ENCODE data around the gene PNMA1.
"Not testable (repeated sequence)": the region's sequence is repeated elsewhere in the genome, so short reads cannot be mapped to it uniquely, and the experiment has no call there.

The PNMA1 gene

DNA sequence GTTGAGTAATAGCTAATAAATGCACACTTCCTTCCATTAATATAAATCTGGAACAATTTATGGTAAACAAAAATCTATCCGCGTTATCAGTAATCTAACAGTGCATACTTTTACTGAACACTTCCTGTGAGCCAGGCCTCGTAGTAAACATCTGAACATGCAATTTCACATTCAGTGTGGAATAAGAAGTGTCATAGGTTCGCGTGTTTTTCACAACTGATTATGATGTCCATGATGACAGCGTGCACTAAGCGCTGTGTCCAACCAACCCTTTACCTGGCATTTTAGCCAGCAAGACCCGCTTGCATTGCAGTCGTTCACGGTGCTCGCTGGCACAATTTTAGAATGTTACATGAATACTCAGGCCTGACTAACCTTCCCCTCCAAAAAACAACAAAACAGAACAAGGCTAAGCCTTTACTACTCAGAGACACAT lies 2.1 kb downstream of the PNMA1 start:
- Histone ChIP-seq H3K18ac (ENCODE audit: low read length) (no peak overlapping the region), H3K9ac (ENCODE audit: low read length) (peak overlapping the region; percentile 72), H3K4me3 (ENCODE audit: low read length) (no peak overlapping the region), H2AK5ac (ENCODE audit: low read length) (no peak overlapping the region), H2BK120ac (ENCODE audit: low read depth, low read length) (no peak overlapping the region), H2BK5ac (ENCODE audit: low read length) (no peak overlapping the region), H3K27me3 (ENCODE audit: insufficient read depth, low read length, poor library complexity) (no peaks in the 10 kb centered on the region), H3K4me2 (ENCODE audit: low read length) (peak overlapping the region; percentile 68), H3K36me3 (ENCODE audit: control insufficient read depth, insufficient read depth, low read length) (no peaks in the 10 kb centered on the region), H3K79me2 (ENCODE audit: control insufficient read depth, insufficient read depth, low read length) (peaks cover 15% of the 10 kb centered on the region), H3K56ac (ENCODE audit: low read length) (peak overlapping the region; percentile 68), H3K79me1 (ENCODE audit: low read length) (peaks cover 11% of the 10 kb centered on the region), H3K27ac (ENCODE audit: low read depth, low read length) (no peak overlapping the region), H3K23ac (ENCODE audit: low read length) (no peak overlapping the region), H2BK15ac (replicated peaks; ENCODE audit: low read depth) (no peak overlapping the region), H3K4me1 (ENCODE audit: control insufficient read depth, low read depth, low read length) (peaks cover 4% of the 10 kb centered on the region), H4K5ac (ENCODE audit: low read length) (no peak overlapping the region), H3K4ac (ENCODE audit: low read depth, low read length) (no peak overlapping the region), H4K8ac (ENCODE audit: low read depth, low read length) (no peak overlapping the region)
- WGBS (ENCODE audit: extremely low coverage, insufficient coverage, low lambda C conversion rate), result no CpG with 5 or more reads among the region's 11 CpGs
- no peak for DNase-seq

DNA sequence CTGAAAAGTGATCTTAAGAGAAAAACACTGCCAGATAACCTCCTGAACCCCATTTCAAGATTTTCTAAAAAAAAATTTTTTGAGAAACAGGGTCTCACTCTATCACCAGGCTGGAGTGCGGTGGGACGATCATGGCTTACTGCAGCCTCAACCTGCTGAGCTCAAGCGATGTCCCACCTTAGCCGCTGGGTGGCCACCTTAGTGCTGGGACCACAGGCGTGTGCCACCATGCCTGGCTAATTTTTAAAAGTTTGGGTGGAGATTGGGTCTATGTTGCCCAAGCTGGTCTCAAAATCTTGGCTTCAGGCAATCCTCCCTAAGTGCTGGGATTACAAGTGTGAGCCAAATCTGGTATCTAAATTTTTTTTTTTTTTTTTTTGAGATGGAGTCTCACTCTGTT lies 3.4 kb downstream of the PNMA1 start:
- no peak overlapping the region for H3K23ac ChIP-seq (ENCODE audit: low read length)
- no peak overlapping the region for H3K56ac ChIP-seq (ENCODE audit: low read length)
- no peak overlapping the region for H3K4me2 ChIP-seq (ENCODE audit: low read length)
- no peak overlapping the region for H2BK15ac ChIP-seq (replicated peaks; ENCODE audit: low read depth)
- no peak overlapping the region for H3K9ac ChIP-seq (ENCODE audit: low read length)
- peaks cover 4% of the 10 kb centered on the region for H3K4me1 ChIP-seq (ENCODE audit: control insufficient read depth, low read depth, low read length)
- H3K36me3 ChIP-seq (ENCODE audit: control insufficient read depth, insufficient read depth, low read length), result no peaks in the 10 kb centered on the region
- no peak overlapping the region for H2AK5ac ChIP-seq (ENCODE audit: low read length)
- H3K79me2 ChIP-seq (ENCODE audit: control insufficient read depth, insufficient read depth, low read length), result peaks cover 15% of the 10 kb centered on the region
- H4K8ac ChIP-seq (ENCODE audit: low read depth, low read length), result no peak overlapping the region
- H3K79me1 ChIP-seq (ENCODE audit: low read length), result peaks cover 11% of the 10 kb centered on the region
- no CpG with 5 or more reads among the region's 5 CpGs for WGBS (ENCODE audit: extremely low coverage, insufficient coverage, low lambda C conversion rate)
- no peak overlapping the region for H3K4ac ChIP-seq (ENCODE audit: low read depth, low read length)
- H2BK5ac ChIP-seq (ENCODE audit: low read length), result no peak overlapping the region
- H3K27me3 ChIP-seq (ENCODE audit: insufficient read depth, low read length, poor library complexity), result no peaks in the 10 kb centered on the region
- no peak for DNase-seq
- no peak overlapping the region for H3K4me3 ChIP-seq (ENCODE audit: low read length)
- H3K18ac ChIP-seq (ENCODE audit: low read length), result no peak overlapping the region
- H4K5ac ChIP-seq (ENCODE audit: low read length), result no peak overlapping the region
- no peak overlapping the region for H2BK120ac ChIP-seq (ENCODE audit: low read depth, low read length)
- no peak overlapping the region for H3K27ac ChIP-seq (ENCODE audit: low read depth, low read length)

DNA sequence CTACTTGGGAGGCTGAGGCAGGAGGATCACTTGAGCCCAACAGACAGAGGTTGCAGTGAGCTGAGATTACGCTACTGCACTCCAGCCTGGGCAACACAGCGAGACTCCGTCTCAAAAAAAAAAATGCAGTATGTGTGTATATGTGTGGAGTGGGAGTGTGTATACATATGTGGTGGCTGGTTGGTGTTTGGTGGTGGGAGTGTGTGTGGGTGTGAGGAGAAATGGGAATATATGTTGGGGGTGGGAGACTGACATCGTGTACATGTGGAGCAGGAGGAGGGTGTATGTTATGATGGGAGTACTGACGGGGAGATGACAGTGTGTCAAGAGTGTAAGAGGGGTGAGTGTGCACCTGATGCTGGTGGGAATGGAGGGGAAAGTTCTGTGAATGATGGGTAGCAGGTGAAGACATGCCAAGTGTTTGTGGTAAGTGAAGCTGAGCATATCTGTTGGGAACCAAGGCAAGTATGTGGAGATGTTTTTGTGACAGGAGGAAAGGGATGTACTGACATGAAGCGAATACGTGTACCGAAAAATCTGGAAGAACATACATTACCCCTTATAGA lies 4.2 kb downstream of the PNMA1 start:
- no peak overlapping the region for H2AK5ac ChIP-seq (ENCODE audit: low read length)
- H4K8ac ChIP-seq (ENCODE audit: low read depth, low read length), result no peak overlapping the region
- no peak overlapping the region for H3K4me2 ChIP-seq (ENCODE audit: low read length)
- no peak overlapping the region for H3K4me3 ChIP-seq (ENCODE audit: low read length)
- no peak for DNase-seq
- H3K27ac ChIP-seq (ENCODE audit: low read depth, low read length), result no peak overlapping the region
- no peak overlapping the region for H2BK15ac ChIP-seq (replicated peaks; ENCODE audit: low read depth)
- no peak overlapping the region for H4K5ac ChIP-seq (ENCODE audit: low read length)
- no peak overlapping the region for H2BK120ac ChIP-seq (ENCODE audit: low read depth, low read length)
- no peak overlapping the region for H3K4ac ChIP-seq (ENCODE audit: low read depth, low read length)
- H3K56ac ChIP-seq (ENCODE audit: low read length), result no peak overlapping the region
- whole genome bisulfite sequencing (ENCODE audit: extremely low coverage, insufficient coverage, low lambda C conversion rate), result 88% methylated on average over 1 of the region's 8 CpGs
- no peak overlapping the region for H3K18ac ChIP-seq (ENCODE audit: low read length)
- H3K27me3 ChIP-seq (ENCODE audit: insufficient read depth, low read length, poor library complexity), result no peaks in the 10 kb centered on the region
- peaks cover 4% of the 10 kb centered on the region for H3K4me1 ChIP-seq (ENCODE audit: control insufficient read depth, low read depth, low read length)
- H2BK5ac ChIP-seq (ENCODE audit: low read length), result no peak overlapping the region
- H3K79me1 ChIP-seq (ENCODE audit: low read length), result peaks cover 11% of the 10 kb centered on the region
- H3K23ac ChIP-seq (ENCODE audit: low read length), result no peak overlapping the region
- H3K9ac ChIP-seq (ENCODE audit: low read length), result no peak overlapping the region
- peaks cover 15% of the 10 kb centered on the region for H3K79me2 ChIP-seq (ENCODE audit: control insufficient read depth, insufficient read depth, low read length)
- H3K36me3 ChIP-seq (ENCODE audit: control insufficient read depth, insufficient read depth, low read length), result no peaks in the 10 kb centered on the region

DNA sequence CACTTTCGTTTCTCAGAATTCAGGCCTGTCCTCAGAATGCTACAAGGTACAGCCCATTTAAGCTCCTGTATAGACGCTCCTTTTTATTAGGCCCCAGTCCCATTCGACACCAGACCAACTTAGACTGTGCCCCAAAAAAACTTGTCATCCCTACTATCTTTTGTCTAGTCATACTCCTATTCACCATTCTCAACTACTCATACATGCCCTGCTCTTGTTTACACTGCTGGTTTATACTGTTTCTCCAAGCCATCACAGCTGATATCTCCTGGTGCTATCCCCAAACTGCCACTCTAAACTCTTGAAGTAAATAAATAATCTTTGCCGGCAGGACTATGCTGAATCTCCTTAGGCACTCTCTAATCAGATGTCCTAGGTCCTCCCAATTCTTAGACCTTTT lies 6.1 kb downstream of the PNMA1 start:
- not testable (repeated sequence) for H4K8ac ChIP-seq (ENCODE audit: low read depth, low read length); DNase-seq; H3K27me3 ChIP-seq (ENCODE audit: insufficient read depth, low read length, poor library complexity); H2BK5ac ChIP-seq (ENCODE audit: low read length); H3K4me2 ChIP-seq (ENCODE audit: low read length); H3K18ac ChIP-seq (ENCODE audit: low read length); H3K23ac ChIP-seq (ENCODE audit: low read length); H2AK5ac ChIP-seq (ENCODE audit: low read length); H2BK120ac ChIP-seq (ENCODE audit: low read depth, low read length); H4K5ac ChIP-seq (ENCODE audit: low read length); H3K4ac ChIP-seq (ENCODE audit: low read depth, low read length); H3K36me3 ChIP-seq (ENCODE audit: control insufficient read depth, insufficient read depth, low read length); H3K56ac ChIP-seq (ENCODE audit: low read length); H3K27ac ChIP-seq (ENCODE audit: low read depth, low read length); H2BK15ac ChIP-seq (replicated peaks; ENCODE audit: low read depth); H3K4me3 ChIP-seq (ENCODE audit: low read length); H3K9ac ChIP-seq (ENCODE audit: low read length); H3K4me1 ChIP-seq (ENCODE audit: control insufficient read depth, low read depth, low read length)
- peaks cover 11% of the 10 kb centered on the region for H3K79me2 ChIP-seq (ENCODE audit: control insufficient read depth, insufficient read depth, low read length)
- no CpG with 5 or more reads among the region's 4 CpGs for WGBS (ENCODE audit: extremely low coverage, insufficient coverage, low lambda C conversion rate)
- peaks cover 11% of the 10 kb centered on the region for H3K79me1 ChIP-seq (ENCODE audit: low read length)

DNA sequence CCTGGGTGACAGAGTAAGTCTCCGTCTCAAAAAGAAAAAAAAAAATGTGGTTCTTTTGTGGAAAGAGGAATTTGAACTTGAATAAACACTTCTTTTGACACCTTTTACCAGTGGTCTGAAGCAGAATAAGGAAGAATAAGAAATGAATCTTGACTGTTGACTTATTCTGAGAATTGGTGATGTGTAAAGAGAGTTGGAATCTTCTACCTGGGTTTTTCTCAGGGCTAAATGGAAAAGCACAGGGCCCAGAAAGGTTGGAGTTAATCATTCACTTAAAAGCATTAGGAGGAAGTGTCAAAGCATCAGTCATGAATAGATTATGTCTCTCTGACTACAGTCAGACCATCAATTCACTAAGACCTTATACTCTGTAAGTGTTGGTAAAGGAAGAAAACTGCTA lies 13.9 kb downstream of the PNMA1 start:
- H3K56ac ChIP-seq (ENCODE audit: low read length), result no peak overlapping the region
- no peak overlapping the region for H3K9ac ChIP-seq (ENCODE audit: low read length)
- H3K4me1 ChIP-seq (ENCODE audit: control insufficient read depth, low read depth, low read length), result no peaks in the 10 kb centered on the region
- H2BK5ac ChIP-seq (ENCODE audit: low read length), result no peak overlapping the region
- H4K5ac ChIP-seq (ENCODE audit: low read length), result no peak overlapping the region
- no peaks in the 10 kb centered on the region for H3K36me3 ChIP-seq (ENCODE audit: control insufficient read depth, insufficient read depth, low read length)
- no peak overlapping the region for H3K4me2 ChIP-seq (ENCODE audit: low read length)
- DNase-seq, result no peak
- no peaks in the 10 kb centered on the region for H3K27me3 ChIP-seq (ENCODE audit: insufficient read depth, low read length, poor library complexity)
- H2BK15ac ChIP-seq (replicated peaks; ENCODE audit: low read depth), result no peak overlapping the region
- no peak overlapping the region for H4K8ac ChIP-seq (ENCODE audit: low read depth, low read length)
- H3K23ac ChIP-seq (ENCODE audit: low read length), result no peak overlapping the region
- H3K4ac ChIP-seq (ENCODE audit: low read depth, low read length), result no peak overlapping the region
- no peaks in the 10 kb centered on the region for H3K79me2 ChIP-seq (ENCODE audit: control insufficient read depth, insufficient read depth, low read length)
- no CpG with 5 or more reads among the region's 1 CpG for WGBS (ENCODE audit: extremely low coverage, insufficient coverage, low lambda C conversion rate)
- no peak overlapping the region for H2AK5ac ChIP-seq (ENCODE audit: low read length)
- no peaks in the 10 kb centered on the region for H3K79me1 ChIP-seq (ENCODE audit: low read length)
- H3K27ac ChIP-seq (ENCODE audit: low read depth, low read length), result no peak overlapping the region
- no peak overlapping the region for H3K4me3 ChIP-seq (ENCODE audit: low read length)
- no peak overlapping the region for H3K18ac ChIP-seq (ENCODE audit: low read length)
- H2BK120ac ChIP-seq (ENCODE audit: low read depth, low read length), result no peak overlapping the region
